ENCODE results near the gene SPOCK2. TPM values are rescaled to one million over a fixed set of nuclear protein-coding genes. Genes with fewer than 3 reads are reported as not detected.
"Not testable (repeated sequence)": the region's sequence is repeated elsewhere in the genome, so short reads cannot be mapped to it uniquely, and the experiment has no call there.

The SPOCK2 gene
- total RNA-seq, 2 experiments from 2014 or later, result 46.3 to 48.8 TPM

DNA sequence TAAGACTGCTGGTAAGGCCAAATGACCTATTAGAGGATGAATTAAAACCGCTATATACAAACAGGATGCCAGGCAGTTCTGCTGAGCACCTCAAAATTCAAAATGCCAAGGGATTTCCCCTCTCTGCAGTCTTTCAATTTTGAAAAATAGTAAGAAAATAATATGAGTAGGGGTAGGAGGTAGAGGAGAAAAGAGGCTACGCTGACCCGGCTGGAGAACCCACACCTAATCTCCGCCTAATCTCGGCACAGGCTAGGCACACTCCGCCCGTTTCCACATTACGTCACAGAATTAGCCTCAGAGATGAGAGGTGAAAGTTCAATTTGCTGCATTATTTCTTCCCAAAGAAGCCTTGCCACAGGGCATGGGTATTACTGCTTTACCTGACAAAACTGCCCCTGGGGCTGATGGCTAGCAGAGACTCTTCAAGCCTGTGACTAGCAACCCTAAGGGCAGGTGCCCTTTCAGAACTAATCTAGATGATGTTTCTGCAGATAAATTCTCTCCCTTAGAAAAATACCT, 21.3 kb upstream of the SPOCK2 start:
- ChIA-PET CTCF (no interaction called here), POLR2A (no interaction called here)

DNA sequence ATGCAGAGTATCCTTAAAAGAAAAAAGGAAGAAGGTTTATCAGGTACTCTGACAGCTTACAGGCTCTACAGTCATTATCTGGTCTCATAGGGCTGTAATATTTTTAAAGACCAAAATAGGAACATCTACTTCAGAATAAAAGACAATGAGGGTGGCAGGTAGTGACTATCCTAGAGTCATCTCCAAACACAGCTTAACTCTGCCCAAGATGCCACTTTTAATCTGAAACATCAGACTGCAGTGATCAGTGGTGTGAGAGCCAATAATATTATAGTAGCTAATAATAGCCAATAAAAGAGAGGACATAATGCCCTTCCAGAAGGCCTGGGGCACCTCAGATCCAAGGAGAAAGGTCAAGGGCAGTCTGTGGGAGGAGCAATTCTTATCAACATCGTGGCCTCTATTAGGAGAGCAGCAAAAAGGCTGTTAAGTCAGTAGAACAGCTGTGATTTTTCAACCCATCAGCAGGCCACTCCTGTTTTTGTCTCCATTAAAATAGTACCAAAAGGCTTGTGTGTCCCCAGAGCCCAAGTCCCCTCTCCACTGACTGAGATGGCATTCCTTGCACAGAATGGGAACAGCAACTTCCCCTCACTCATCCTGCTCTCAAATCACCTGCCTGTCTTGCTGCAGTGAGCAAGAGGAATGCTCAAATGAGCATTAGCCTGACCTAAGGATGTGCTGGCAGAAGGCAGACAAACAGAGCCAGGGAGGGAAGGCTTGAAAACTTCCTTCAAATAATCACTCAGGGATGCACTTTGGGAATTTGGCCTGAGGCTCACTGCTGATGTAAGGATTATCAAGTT, 20.7 kb upstream of the SPOCK2 start:
- ChIA-PET CTCF (interaction anchor here (1.0 to 1.6 kb wide), 4 partner anchors 20 to 228 kb away, joined by 3 to 5 read pairs (median 4); no protein-coding TSS in a partner anchor), POLR2A (no interaction called here)

DNA sequence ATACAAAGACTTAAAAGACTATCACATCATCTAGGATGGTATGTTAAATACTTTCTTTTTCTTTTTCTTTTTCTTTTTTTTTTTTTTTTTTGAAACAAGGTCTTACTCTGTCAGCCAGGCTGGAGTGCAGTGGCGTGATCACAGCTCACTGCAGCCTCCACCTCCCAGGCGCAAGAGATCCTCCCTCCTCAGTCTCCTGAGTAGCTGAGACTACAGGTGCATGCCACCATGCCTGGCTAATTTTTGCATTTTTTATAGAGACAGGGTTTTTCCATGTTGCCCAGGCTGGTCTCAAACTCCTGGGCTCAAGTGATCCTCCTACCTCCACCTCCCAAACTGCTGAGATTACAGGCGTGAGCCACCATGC, 19.6 kb upstream of the SPOCK2 start:
- POLR2A ChIA-PET, result not testable (repeated sequence)
- CTCF ChIA-PET, result interaction anchor here (0.7 to 1.6 kb wide), 5 partner anchors 19 to 759 kb away, joined by 3 to 5 read pairs (median 4); no protein-coding TSS in a partner anchor

DNA sequence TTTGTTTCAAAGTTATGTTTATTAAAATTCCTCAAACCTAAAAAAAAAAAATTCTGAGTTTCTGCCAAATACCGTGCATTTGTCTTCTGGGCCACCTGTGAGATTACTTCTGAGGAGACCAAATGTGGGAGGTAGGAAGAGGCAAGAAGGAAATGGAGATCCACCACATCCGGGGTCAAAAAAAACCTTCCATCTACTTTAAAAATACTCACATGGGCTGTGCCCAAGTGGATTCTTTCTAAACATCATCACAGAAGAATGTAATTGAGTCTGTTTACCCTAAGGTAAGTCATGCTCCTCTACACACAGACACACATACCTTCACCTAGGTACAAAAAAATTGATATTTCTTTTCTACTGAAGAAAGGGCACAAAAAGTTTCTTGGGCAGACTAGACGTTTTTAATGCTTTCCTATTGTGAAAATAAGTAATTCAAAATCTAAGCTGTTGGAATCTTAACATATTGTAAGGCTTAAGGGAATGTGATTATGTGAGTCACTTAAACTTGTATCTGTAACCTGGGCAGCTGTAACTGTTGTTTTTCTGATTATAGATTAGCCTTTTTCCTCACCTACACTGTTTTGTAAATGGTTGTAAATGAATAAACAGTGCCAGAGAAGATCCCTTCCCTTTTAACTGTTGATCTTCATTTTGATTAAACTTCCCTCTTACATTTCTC, 19.1 kb upstream of the SPOCK2 start:
- ChIA-PET CTCF (interaction anchor here (0.7 to 1.6 kb wide), 5 partner anchors 18 to 759 kb away, joined by 3 to 5 read pairs (median 4); no protein-coding TSS in a partner anchor), POLR2A (no interaction called here)

DNA sequence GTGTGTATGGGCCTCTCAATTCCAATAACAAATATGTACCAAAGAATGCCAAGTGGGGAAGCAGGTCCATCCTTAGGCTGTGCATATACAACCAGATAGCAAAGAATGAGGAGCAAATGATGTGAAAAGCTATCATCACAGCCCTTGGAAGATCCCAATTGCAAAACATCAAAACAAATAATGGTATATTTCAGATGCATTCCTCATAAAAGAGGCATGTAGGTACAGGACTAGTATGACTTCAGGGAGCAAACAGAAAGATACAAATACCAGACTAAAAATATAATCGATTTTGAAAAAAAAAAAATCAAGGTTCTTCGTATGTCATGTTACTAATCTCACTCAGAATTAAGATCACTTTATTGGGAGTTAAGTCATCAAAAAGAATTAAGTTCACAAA, 18.5 kb upstream of the SPOCK2 start:
- POLR2A ChIA-PET, result interaction anchor here (0.6 kb wide), 1 partner anchor 18 kb away, joined by 5 read pairs; the partner anchor contains the start of gene SPOCK2
- CTCF ChIA-PET, result interaction anchor here (1.1 kb wide), 1 partner anchor 229 kb away, joined by 3 read pairs; no protein-coding TSS in a partner anchor

DNA sequence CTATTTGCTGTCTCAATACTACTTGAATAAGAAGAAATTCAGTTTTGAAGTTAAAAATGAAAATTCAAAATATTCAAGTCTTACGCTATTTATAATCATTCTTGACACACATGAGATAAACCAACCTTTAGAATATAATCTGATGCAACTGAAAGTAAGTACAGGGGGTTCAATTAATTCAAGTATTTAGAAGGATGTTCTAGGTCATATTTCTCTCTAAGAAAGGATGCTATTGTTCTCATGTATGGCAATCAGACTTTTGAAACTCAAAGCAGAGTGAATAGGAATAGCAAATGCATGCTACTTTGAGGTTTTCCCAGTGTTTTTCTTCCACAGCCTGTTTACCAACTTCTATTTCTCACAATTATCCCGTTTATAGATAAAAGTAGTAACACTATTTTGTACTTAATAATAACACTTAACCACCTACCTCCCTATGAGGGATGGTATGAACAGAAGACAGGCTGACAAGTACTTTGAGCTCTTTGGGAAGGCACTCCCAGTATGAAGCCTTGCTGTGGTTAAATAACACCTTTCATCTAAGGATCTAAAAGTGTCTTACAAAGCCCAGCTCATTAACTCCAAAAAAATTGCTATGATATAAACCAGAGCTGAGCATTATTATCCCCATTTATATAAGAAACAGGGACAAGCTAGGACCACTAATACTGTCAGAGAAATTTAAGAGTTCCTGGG, 18.0 kb upstream of the SPOCK2 start:
- ChIA-PET CTCF (interaction anchor here (1.1 kb wide), 1 partner anchor 230 kb away, joined by 3 read pairs; no protein-coding TSS in a partner anchor), POLR2A (interaction anchor here (0.6 kb wide), 1 partner anchor 18 kb away, joined by 5 read pairs; the partner anchor contains the start of gene SPOCK2)

DNA sequence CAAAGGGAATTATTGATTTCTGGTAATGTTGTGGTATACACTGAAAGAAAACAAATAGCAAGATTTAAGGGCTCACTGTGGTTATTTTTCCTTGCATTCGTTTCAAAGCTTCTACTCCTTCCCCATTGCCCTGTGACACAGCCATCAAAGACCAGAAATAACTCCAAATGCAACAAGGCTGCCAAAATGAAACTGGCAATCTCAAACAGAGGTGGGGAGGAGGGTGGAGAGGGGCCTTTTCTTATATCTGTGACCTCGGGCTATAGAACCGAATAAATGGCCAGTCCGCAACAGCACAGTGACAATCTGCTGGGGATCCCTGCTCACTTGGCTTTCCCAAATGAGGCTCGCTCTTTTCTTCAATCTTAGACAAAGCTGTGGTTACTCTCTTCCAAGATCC, 17.4 kb upstream of the SPOCK2 start:
- CTCF ChIA-PET, result no interaction called here
- POLR2A ChIA-PET, result no interaction called here

DNA sequence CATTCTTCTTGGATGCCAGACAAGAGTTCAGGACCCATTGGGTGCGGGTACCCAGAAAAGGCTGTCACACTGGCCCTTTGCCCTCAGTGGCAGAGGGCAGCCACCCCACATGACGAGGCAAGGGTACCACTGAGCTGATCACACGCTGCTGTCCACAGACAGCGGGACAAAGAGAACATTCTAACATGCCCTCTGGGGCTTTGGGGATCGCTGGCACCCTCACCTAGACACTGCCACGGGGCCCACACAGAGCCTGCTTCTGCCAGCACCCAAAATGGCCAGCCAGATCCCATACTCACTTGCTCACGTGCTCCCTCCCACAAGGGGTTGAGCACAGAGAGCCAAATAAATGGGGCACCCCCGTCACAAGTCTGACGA, 16.7 kb upstream of the SPOCK2 start:
- CTCF ChIA-PET, result no interaction called here
- POLR2A ChIA-PET, result no interaction called here

DNA sequence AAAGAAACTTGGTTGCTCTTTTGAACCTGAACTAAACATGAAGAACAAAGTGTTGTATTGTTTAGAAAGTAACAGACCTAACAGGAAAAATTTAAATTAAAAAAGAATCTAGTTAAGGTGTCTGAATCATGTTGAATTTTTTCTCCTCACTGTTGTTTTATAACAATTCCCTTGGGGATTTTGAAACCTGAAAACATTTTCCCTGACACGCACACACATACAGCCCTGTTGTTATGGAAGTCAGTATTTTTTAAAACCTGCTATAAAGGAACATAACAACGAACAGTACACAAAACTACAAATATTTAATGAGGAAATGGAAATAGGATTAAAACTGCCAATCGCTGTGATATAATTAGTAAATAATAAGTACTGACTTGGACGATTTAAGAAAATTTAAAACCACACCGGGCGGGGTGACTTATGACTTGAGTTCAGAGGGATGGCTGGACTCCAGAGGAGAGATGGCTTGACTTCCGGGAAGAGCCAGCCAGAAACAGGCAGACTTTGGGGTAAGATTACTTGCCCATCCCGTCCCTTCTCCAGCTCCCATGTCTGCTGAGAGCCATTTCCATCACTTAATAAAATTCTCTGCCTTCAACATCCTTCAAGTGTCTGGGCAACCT, 16.2 kb upstream of the SPOCK2 start:
- ChIA-PET POLR2A (no interaction called here), CTCF (no interaction called here)

DNA sequence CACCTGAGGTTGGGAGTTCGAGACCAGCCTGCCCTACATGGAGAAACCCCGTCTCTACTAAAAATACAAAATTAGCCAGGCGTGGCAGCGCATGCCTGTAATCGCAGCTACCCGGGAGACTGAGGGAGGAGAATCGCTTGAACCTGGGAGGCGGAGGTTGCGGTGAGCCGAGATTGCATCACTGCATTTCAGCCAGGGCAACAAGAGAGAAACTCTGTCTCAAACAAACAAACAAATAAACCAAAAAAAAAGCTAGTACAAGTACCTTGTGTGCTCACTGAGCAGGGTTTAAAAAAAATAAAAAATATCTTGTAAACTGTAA, 11.2 kb upstream of the SPOCK2 start:
- POLR2A ChIA-PET, result no interaction called here
- CTCF ChIA-PET, result interaction anchor here (0.5 to 0.6 kb wide), 2 partner anchors 43 to 1146 kb away, joined by 3 read pairs; no protein-coding TSS in a partner anchor

DNA sequence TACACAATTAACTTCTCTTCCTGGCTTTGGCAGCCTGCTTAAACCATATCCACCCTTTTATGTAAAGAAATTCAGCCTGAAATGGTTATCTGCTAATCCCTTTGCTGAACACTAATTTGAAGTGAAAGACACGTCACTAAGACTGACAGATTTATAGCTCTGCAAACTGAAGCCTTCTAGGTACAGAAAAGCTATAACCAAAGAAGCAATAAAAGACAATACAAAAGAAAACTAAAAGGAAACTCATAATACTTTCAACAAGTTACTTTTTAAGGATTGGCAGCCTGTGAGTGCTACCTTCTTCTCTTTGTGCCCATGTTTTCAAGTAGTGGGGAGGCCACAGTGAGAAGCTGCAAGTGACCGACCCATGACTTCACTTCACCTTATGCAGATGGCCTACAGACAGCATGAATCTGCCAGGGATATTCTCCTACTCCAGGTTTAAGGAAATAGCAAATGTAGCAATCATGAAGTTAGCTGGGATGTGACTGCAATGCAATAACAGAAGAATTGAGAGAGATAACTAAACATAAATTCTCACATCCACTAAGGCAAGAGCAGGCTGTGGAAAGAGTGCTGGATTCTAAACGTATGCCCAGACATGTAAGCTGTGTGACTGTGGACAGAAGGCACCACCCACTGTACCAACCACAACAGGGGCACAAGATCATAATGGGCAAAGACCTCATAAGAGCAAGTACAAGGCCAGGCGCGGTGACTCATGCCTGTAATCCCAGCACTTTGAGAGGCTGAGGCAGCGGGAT, 10.7 kb upstream of the SPOCK2 start:
- CTCF ChIA-PET, result interaction anchor here (0.5 kb wide), 1 partner anchor 1146 kb away, joined by 3 read pairs; no protein-coding TSS in a partner anchor
- POLR2A ChIA-PET, result interaction anchor here (0.6 kb wide), 1 partner anchor 127 kb away, joined by 3 read pairs; no protein-coding TSS in a partner anchor

DNA sequence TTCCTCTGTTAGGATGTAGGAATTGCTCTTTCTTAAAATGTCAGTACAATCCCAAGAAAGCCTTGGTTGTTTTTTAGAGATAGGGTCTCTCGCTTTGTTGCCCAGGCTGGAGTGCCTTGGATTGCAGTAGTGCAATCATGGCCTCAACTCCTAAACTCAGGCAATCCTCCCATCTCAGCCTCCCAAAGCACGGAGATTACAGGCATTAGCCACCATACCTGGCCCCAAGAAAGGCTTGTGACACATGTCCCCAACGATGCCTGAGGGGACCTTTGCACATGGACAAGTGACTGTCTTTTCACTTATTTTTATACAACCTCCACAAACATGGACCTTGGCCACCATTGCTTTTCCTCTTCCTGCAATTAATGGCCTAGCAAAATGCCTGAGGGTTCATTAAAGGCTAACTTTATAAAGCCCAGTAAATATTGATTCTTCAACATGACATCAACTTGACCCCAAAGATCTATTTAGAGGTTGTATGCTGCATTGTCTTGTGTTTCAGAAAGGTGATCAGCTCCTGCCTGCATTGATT, 10.0 kb upstream of the SPOCK2 start:
- ChIA-PET CTCF (no interaction called here), POLR2A (interaction anchor here (0.6 kb wide), 1 partner anchor 127 kb away, joined by 3 read pairs; no protein-coding TSS in a partner anchor)

DNA sequence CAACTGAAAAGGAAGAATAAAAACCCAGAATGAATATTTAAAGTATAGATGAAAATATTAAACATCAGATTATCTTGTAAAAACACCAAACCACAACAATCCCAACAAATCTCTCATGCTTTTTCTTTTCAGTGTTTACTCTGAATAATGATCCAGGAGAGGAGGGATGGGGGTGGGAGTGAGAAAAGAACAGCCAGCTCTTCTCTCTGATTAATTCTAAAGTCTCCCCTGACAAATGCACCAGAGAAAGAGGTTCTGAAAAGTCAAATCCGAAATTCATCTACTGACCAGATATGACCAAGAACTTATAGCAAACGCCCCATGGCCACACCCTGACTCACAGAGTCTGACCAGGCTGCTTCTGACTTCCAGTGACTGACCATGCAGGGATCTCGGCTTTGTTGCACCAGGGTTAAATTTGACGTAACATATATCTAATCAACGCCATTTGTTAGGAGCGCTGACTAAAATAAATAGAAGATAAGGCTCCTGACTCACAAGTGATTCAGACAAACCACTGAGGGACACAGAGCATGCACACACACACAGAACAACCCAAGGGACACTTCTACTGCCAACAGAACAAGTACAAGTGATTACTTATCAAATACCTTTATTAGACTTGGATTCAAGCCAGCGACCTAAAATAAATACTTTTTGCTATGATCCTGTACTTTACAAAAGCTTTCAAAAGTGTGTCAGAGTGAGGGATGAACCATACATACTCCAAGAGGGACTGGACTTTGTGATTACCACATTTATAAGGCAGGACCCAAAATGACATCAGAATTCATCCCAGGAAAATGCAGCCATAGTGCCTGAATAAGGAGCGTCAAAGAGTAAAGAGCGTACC, 9.3 kb upstream of the SPOCK2 start:
- POLR2A ChIA-PET, result no interaction called here

DNA sequence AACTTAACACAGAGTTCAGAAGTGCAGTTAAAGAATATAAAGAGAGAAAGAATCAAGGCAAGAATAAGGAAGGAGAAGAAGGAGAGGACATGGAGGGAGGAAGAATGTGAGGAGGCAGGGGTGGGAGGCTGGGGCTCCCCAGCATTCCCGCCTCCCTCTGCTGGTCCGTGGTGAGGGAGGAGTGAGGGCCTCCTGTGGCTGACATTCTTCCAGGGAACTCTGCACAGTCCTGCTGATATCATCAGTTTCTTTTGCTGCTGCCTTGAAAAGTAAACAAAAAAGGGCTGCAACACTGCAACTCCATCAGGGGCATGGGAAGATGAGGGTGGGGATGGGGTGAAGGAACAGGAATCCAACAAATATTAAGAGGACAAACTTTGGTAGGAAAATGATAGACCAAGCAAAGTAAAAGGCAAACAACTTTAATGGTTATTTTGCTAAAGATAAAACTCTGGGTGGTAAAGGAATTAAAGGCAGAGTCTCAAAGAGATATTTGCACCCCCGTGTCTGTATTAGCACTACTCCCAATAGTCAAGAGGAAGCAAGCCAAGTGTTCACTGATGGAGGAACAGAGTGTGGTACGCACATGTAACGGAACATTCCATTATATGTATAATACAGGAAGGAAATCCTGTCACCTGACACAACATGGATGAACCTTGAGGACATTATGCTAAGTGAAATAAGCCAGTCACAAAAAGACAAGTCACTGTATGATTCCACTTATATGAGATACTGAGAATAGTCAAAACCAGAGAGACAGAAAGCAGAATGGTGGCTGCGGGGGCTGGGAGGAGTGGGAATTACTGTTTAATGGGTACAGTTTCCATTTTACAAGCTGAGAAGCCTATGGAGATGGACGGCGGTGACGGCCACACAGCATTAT, 8.0 kb upstream of the SPOCK2 start:
- ChIA-PET CTCF (interaction anchor here (1.2 kb wide), 1 partner anchor 126 kb away, joined by 5 read pairs; no protein-coding TSS in a partner anchor), POLR2A (no interaction called here)

More for the DNA sequence above, 9.3 kb upstream of the SPOCK2 start:
- CTCF ChIA-PET, result interaction anchor here (1.2 kb wide), 1 partner anchor 125 kb away, joined by 5 read pairs; no protein-coding TSS in a partner anchor

DNA sequence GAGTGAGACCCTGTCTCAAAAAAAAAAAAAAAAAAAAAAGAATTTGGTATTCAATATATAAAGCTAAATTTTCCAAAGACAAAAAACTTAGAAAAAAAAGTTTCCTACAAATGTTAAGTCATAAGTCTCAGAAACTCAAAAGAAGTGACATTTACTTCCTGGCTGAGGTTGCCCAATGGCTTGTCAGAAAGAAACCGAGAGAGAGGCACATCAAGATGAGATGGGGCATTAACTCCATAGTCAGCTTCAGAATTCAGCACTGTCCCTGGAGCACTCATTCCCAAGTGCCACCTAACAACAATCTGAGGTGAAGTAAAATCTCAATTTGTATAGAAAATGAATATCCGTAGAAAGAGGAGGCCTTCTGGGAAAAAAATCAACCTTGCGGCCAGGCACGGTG, 6.8 kb upstream of the SPOCK2 start:
- CTCF ChIA-PET, result interaction anchor here (0.7 kb wide), 2 partner anchors 67 to 525 kb away, joined by 3 to 4 read pairs; no protein-coding TSS in a partner anchor

DNA sequence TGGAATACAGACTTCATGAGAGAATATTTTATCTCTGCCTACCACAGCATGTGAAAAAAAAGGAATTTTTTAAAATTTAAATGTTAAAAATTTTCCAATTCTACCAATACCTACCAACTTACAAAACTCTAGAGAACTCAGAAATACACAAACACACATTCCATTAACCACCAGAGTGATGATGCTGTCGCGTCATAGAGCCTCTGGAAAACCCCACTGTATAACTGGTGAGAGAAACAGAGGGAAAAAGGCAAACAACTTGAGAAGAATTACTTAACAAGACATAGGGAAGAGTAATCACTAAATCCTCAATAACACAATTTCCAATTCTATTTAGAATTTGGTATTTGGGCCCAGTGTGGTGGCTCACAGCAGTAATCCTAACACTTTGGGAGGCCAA, 6.2 kb upstream of the SPOCK2 start:
- CTCF ChIA-PET, result interaction anchor here (0.8 kb wide), 1 partner anchor 243 kb away, joined by 3 read pairs; no protein-coding TSS in a partner anchor
- POLR2A ChIA-PET, result no interaction called here

More for the DNA sequence above, 6.8 kb upstream of the SPOCK2 start:
- POLR2A ChIA-PET, result interaction anchor here (0.7 kb wide), 1 partner anchor 112 kb away, joined by 6 read pairs; no protein-coding TSS in a partner anchor
